WI38 (cell line): ENCODE data around the gene MID1.

ENCODE experiments used
- H3K4me3 ChIP-seq: 2 replicates; pipeline ENCODE4 v1.5.1; 2011; ENCODE audit warnings: low read depth, mild to moderate bottlenecking, control low read depth, low read length
- CTCF ChIP-seq: IDR thresholded peaks from 2 replicates; pipeline ENCODE4 v1.5.1; 2012; ENCODE audit warnings: low read depth, mild to moderate bottlenecking, control low read depth, low read length

MID1 gene

GRCh38 chrX:10653302-10653701, 32.9 kb upstream of the MID1 start:
- TF ChIP-seq CTCF, result no peak
- no peak overlapping the region for H3K4me3 ChIP-seq

DNA sequence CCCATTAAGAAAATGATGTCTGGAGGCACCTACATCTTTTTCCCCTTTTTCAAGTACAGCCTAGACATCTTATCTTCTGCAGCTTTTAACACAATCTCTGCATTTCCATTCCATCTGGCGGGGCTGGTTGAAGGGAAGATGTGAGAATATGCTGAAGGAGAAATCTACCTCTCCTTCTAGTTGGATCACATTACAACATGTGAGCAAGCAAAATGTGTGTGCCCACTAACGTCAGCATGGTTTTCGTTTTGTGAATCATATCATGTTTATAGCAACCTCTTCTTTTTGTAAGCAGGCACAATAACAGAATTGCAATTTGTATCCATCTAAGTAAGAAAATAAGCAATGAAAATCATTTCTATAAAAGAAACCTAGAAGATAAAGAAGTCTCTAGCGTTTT, 28.9 kb upstream of the MID1 start:
- TF ChIP-seq CTCF, result no peak
- H3K4me3 ChIP-seq, result no peak overlapping the region

- H3K4me3 ChIP-seq, result no peak overlapping the region
- TF ChIP-seq CTCF, result no peak
These were observed 28.2 kb upstream of the MID1 start for GRCh38 chrX:10648614-10649013.

DNA sequence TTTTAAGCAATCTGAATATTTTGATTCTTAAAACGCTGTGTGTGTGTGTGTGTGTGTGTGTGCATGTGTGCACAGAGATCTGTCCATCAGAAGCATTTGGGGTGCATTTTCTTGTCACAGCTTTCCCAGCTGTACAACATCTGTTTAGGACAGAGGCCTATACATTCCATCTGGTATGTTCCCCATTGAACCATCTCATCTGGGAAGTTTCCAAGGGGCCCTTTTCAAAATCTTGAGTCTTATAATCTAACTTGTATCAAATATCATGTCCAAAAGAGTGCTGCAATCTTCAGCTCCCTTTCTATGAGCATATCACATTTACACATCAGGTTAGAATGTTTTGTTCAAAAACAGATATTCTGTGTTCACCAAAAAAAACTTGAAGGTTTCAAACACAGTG, 16.5 kb upstream of the MID1 start:
- TF ChIP-seq CTCF, result no peak
- no peak overlapping the region for H3K4me3 ChIP-seq

- H3K4me3 ChIP-seq, result no peak overlapping the region
- peak; percentile 64 for TF ChIP-seq CTCF
These were observed 16.0 kb upstream of the MID1 start for GRCh38 chrX:10636337-10636736.

- TF ChIP-seq CTCF, result no peak
- no peak overlapping the region for H3K4me3 ChIP-seq
These were observed 14.2 kb upstream of the MID1 start for GRCh38 chrX:10634392-10635161.

- no peak overlapping the region for H3K4me3 ChIP-seq
- TF ChIP-seq CTCF, result no peak
These were observed 13.3 kb upstream of the MID1 start for GRCh38 chrX:10633722-10634121.
